Islet of Langerhans (tissue), 1 donor: ENCODE data around the gene HIPK2.

Experiments
- FAIRE-seq: peaks from one replicate; lab custom pipeline; 2011; peaks lifted over from hg19 to GRCh38; lab: Jason Lieb, UNC

Gene HIPK2

GRCh38 chr7:139750459-139751095, 27.2 kb downstream of the HIPK2 start:
- FAIRE-seq: no peak

GRCh38 chr7:139749545-139749944, 28.3 kb downstream of the HIPK2 start:
- FAIRE-seq: no peak

- FAIRE-seq: no peak
Observed at GRCh38 chr7:139748941-139749340, 28.9 kb downstream of the HIPK2 start.

- no peak for FAIRE-seq
Observed at GRCh38 chr7:139748373-139748765, 29.4 kb downstream of the HIPK2 start.

GRCh38 chr7:139747662-139748372, 30.0 kb downstream of the HIPK2 start:
- FAIRE-seq: no peak

- no peak for FAIRE-seq
Observed at GRCh38 chr7:139746652-139747051, 31.1 kb downstream of the HIPK2 start.

GRCh38 chr7:139745678-139746143, 32.1 kb downstream of the HIPK2 start:
- peak; percentile 24 for FAIRE-seq

- FAIRE-seq: peak; percentile 97
Observed at GRCh38 chr7:139744768-139745677, 32.8 kb downstream of the HIPK2 start.

- FAIRE-seq: no peak
Observed at GRCh38 chr7:139743967-139744767, 33.6 kb downstream of the HIPK2 start.

GRCh38 chr7:139743267-139743966, 34.4 kb downstream of the HIPK2 start:
- FAIRE-seq: no peak

- no peak for FAIRE-seq
Observed at GRCh38 chr7:139741789-139742344, 35.9 kb downstream of the HIPK2 start.

- FAIRE-seq: no peak
Observed at GRCh38 chr7:139741239-139741638, 36.6 kb downstream of the HIPK2 start.

GRCh38 chr7:139739863-139740597, 37.8 kb downstream of the HIPK2 start:
- no peak for FAIRE-seq

- no peak for FAIRE-seq
Observed at GRCh38 chr7:139738772-139739171, 39.0 kb downstream of the HIPK2 start.

- no peak for FAIRE-seq
Observed at GRCh38 chr7:139738101-139738489, 39.7 kb downstream of the HIPK2 start.

GRCh38 chr7:139737221-139738100, 40.3 kb downstream of the HIPK2 start:
- no peak for FAIRE-seq

GRCh38 chr7:139735912-139736595, 41.7 kb downstream of the HIPK2 start:
- no peak for FAIRE-seq

GRCh38 chr7:139735466-139735865, 42.3 kb downstream of the HIPK2 start:
- no peak for FAIRE-seq

GRCh38 chr7:139734395-139734794, 43.4 kb downstream of the HIPK2 start:
- FAIRE-seq: no peak
